ENCODE data around the gene ADAT2. TPM values are rescaled to one million over a fixed set of nuclear protein-coding genes. Genes with fewer than 3 reads are reported as not detected.

The ADAT2 gene
- total and polyA plus RNA-seq, 7 donors, result 0.60 to 8.7 (median 2.5) TPM

GRCh38 chr6:143486752-143487151 is 36.3 kb upstream of the ADAT2 start:
- intact Hi-C loops (cut with DNase I), result no loop called here
- DNase-seq, result no peak
- H3K36me3 ChIP-seq, result peaks cover 0 to 4% (median 0%) of the 10 kb centered on the region in 4 donors
- no peak overlapping the region for H3K27ac ChIP-seq
- no peaks in the 10 kb centered on the region for H3K27me3 ChIP-seq
- 96 to 97% methylated on average over 3 of the region's 3 CpGs for WGBS, 2 donors
- no peaks in the 10 kb centered on the region for H3K9me3 ChIP-seq
- no peak overlapping the region for H3K4me3 ChIP-seq
- TF ChIP-seq CTCF (IDR thresholded peaks at IDR 0.05) (no peak), POLR2A (IDR thresholded peaks at IDR 0.05) (no peak), EP300 (IDR thresholded peaks at IDR 0.05) (no peak), POLR2AphosphoS5 (IDR thresholded peaks at IDR 0.05) (no peak)
- no peaks in the 10 kb centered on the region for H3K4me1 ChIP-seq

GRCh38 chr6:143485967-143486366 is 35.5 kb upstream of the ADAT2 start:
- WGBS, 2 donors, result 92 to 95% methylated on average over 2 of the region's 2 CpGs
- DNase-seq, result no peak
- H3K27me3 ChIP-seq, result no peaks in the 10 kb centered on the region
- no peak overlapping the region for H3K4me3 ChIP-seq
- intact Hi-C loops (cut with DNase I), result no loop called here
- no peak overlapping the region for H3K27ac ChIP-seq
- H3K36me3 ChIP-seq, result peaks cover 0 to 4% (median 0%) of the 10 kb centered on the region in 4 donors
- no peak for TF ChIP-seq EP300 (IDR thresholded peaks at IDR 0.05)
- no peak for TF ChIP-seq POLR2AphosphoS5 (IDR thresholded peaks at IDR 0.05)
- no peak for TF ChIP-seq POLR2A (IDR thresholded peaks at IDR 0.05)
- no peak for TF ChIP-seq CTCF (IDR thresholded peaks at IDR 0.05)
- H3K9me3 ChIP-seq, result no peaks in the 10 kb centered on the region
- H3K4me1 ChIP-seq, result no peaks in the 10 kb centered on the region

- Histone ChIP-seq H3K27ac (no peak overlapping the region), H3K4me3 (no peak overlapping the region), H3K27me3 (no peaks in the 10 kb centered on the region), H3K9me3 (no peaks in the 10 kb centered on the region), H3K4me1 (no peaks in the 10 kb centered on the region), H3K36me3 (peaks cover 0 to 31% (median 3%) of the 10 kb centered on the region in 4 donors)
- no peak for TF ChIP-seq POLR2AphosphoS5 (IDR thresholded peaks at IDR 0.05)
- no peak for TF ChIP-seq POLR2A (IDR thresholded peaks at IDR 0.05)
- no peak for TF ChIP-seq EP300 (IDR thresholded peaks at IDR 0.05)
- TF ChIP-seq CTCF (IDR thresholded peaks at IDR 0.05), result no peak
- intact Hi-C loops (cut with DNase I), result no loop called here
- 63 to 94% methylated on average over 2 of the region's 2 CpGs for WGBS, 2 donors
- no peak for DNase-seq
These were observed 32.1 kb upstream of the ADAT2 start for GRCh38 chr6:143482593-143482992.

- no peaks in the 10 kb centered on the region for H3K27me3 ChIP-seq
- H3K9me3 ChIP-seq, result no peaks in the 10 kb centered on the region
- no peak for DNase-seq
- H3K36me3 ChIP-seq, result peaks cover 0 to 70% (median 12%) of the 10 kb centered on the region in 4 donors
- WGBS, 2 donors, result 85 to 95% methylated on average over 3 of the region's 3 CpGs
- TF ChIP-seq EP300 (IDR thresholded peaks at IDR 0.05) (no peak), POLR2A (IDR thresholded peaks at IDR 0.05) (no peak), POLR2AphosphoS5 (IDR thresholded peaks at IDR 0.05) (no peak), CTCF (IDR thresholded peaks at IDR 0.05) (no peak)
- no peak overlapping the region for H3K27ac ChIP-seq
- no peaks in the 10 kb centered on the region for H3K4me1 ChIP-seq
- intact Hi-C loops (cut with DNase I), result no loop called here
- H3K4me3 ChIP-seq, result no peak overlapping the region
These were observed 28.1 kb upstream of the ADAT2 start for GRCh38 chr6:143478479-143479062.

- Histone ChIP-seq H3K9me3 (no peaks in the 10 kb centered on the region), H3K36me3 (peaks cover 0 to 90% (median 19%) of the 10 kb centered on the region in 4 donors), H3K27me3 (no peaks in the 10 kb centered on the region), H3K27ac (no peak overlapping the region), H3K4me1 (no peaks in the 10 kb centered on the region), H3K4me3 (no peak overlapping the region)
- TF ChIP-seq CTCF (IDR thresholded peaks at IDR 0.05), result no peak
- no peak for TF ChIP-seq POLR2A (IDR thresholded peaks at IDR 0.05)
- no peak for TF ChIP-seq EP300 (IDR thresholded peaks at IDR 0.05)
- TF ChIP-seq POLR2AphosphoS5 (IDR thresholded peaks at IDR 0.05), result no peak
- intact Hi-C loops (cut with DNase I), result no loop called here
- WGBS, 2 donors, result 96 to 100% methylated on average over 1 of the region's 1 CpG
- no peak for DNase-seq
These were observed 26.1 kb upstream of the ADAT2 start for GRCh38 chr6:143476545-143476944.

Data from sigmoid colon (tissue), 7 donors.